NCI-H2171 (cell line): ENCODE measurements around the gene RESP18.

Experiments
- DNase-seq: peaks from one replicate; lab custom pipeline; 2025; lab: John Stamatoyannopoulos, UW

Gene RESP18

GRCh38 chr2:219277703-219278654, 54.6 kb downstream of the RESP18 start:
- peak; percentile 59 for DNase-seq
